ENCODE results near the gene RANBP10. TPM values are rescaled to one million over a fixed set of nuclear protein-coding genes. Genes with fewer than 3 reads are reported as not detected.

Gene RANBP10
- total RNA-seq, 1 experiment from 2014 or later = 13.4 TPM

DNA sequence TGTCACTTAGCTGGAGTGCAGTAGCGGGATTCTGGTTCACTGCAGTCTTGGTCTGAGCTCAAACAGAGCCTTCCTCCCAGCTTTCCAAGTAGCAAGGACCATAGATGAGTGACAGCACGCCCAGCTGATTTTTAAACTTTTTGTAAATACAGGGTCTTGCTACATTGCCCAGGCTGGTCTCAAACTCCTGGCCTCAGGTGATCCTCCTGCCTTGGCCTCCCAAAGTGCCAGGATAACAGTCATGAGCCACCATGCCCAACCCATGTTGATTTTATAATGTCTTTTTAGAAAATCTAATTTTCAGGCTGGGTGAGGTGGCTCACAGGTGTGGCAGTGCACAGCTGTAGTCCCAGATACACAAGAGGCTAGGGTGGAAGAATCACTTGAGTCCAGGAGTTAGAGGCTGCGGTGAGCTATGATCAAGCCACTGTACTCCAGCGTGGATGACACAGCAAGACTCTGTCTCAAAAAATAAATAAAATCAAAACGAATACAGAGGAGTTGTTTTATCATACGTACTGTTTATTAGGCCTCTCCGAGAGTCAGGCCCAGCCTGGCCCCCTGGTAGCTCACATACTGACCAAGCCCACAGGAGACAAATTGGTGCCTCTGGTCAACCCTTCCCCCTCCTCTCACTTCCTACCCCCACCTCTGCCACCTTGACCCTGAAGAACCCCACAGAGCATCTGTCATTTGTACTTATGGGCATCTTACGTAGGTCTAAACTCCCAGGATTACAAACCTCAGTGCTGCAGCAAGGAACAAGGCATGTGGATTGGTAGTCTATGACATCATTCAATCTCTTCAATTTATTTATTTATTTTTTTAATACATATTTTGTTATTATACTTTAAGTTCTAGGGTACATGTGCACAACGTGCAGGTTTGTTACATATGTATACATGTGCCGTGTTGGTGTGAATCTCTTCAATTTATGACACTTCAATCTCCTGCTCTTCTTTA, 126.1 kb downstream of the RANBP10 start:
- Histone ChIP-seq H3K36me3 (ENCODE audit: control insufficient read depth, insufficient read depth, low read length) (no peaks in the 10 kb centered on the region; the same call in 1 of the 2 replicates), H3K4me1 (ENCODE audit: control insufficient read depth, insufficient read depth, low read length) (no peaks in the 10 kb centered on the region), H3K9me3 (ENCODE audit: control insufficient read depth, insufficient read depth, low read depth, low read length) (no peaks in the 10 kb centered on the region), H3K4me3 (ENCODE audit: low read depth in 2 of 2, low read length in 2 of 2) (no peak overlapping the region), H3K27ac (ENCODE audit: low read length) (no peak overlapping the region), H3K27me3 (ENCODE audit: control insufficient read depth, insufficient read depth, low read length) (no peaks in the 10 kb centered on the region)
- BruUV-seq (replicated peaks) = no TSS peak
- CTCF ChIA-PET = interaction anchor here (0.7 kb wide), 1 partner anchor 203 kb away, joined by 3 read pairs; no protein-coding TSS in a partner anchor
- POLR2A ChIA-PET = no interaction called here
- ATAC-seq (no peak), DNase-seq (ENCODE audit: low read depth, low spot score) (no peak)
- in situ Hi-C loops (cut with HindIII; ENCODE audit: low pct_unique_long_range_greater_than_20kb, low sequenced_read_pairs) = no loop called here
- intact Hi-C loops (cut with micrococcal nuclease; ENCODE audit: unreplicated experiment) = loop anchor here (10.0 kb wide), 1 partner anchor 125 kb away; the partner anchor contains the start of genes RANBP10 and TSNAXIP1
- no peak for TF ChIP-seq SIN3A (IDR thresholded peaks at IDR 0.05; ENCODE audit: borderline replicate concordance, insufficient read depth, low read depth, low read length)
- no peak for TF ChIP-seq POLR2AphosphoS5 (IDR thresholded peaks at IDR 0.05; ENCODE audit: low read depth, low read length)

DNA sequence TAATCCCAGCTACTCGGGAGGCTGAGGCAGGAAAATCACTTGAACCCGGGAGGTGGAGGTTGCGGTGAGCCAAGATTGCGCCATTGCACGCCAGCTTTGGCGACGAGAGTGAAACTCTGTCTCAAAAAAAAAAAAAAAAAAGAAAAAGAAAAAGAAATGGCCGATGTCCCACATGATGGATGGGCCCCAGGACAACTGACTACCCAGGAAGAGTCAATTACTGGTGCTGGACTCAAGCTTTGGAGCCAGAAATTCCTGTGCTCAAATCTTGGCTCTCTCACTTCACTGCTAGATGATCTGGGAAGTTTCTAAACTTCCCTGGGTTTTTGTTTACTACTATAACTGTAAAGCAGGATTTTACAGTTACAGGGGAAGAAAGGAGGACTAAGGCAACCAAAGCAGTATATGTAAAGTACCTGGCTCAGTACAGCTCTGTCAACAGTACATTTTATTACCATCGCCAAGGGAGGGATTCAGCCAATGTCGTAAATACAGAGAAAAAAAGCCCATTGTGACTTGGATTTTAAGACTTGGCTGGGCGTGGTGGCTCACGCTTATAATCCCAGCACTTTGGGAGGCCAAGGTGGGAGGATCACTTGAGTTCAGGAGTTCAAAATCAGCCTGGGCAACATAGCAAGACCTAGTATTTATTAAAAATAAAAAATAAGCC, 127.9 kb downstream of the RANBP10 start:
- BruUV-seq (replicated peaks) = no TSS peak
- DNase-seq (ENCODE audit: low read depth, low spot score) (no peak), ATAC-seq (no peak)
- no peak overlapping the region for H3K4me3 ChIP-seq (ENCODE audit: low read depth in 2 of 2, low read length in 2 of 2)
- intact Hi-C loops (cut with micrococcal nuclease; ENCODE audit: unreplicated experiment) = loop anchor here (10.0 kb wide), 1 partner anchor 126 kb away; the partner anchor contains the start of genes RANBP10 and TSNAXIP1
- H3K4me1 ChIP-seq (ENCODE audit: control insufficient read depth, insufficient read depth, low read length) = no peaks in the 10 kb centered on the region
- H3K27me3 ChIP-seq (ENCODE audit: control insufficient read depth, insufficient read depth, low read length) = no peaks in the 10 kb centered on the region
- ChIA-PET POLR2A (no interaction called here), CTCF (no interaction called here)
- H3K27ac ChIP-seq (ENCODE audit: low read length) = no peak overlapping the region
- no peaks in the 10 kb centered on the region; the same call in 1 of the 2 replicates for H3K36me3 ChIP-seq (ENCODE audit: control insufficient read depth, insufficient read depth, low read length)
- TF ChIP-seq, protein P1, sequence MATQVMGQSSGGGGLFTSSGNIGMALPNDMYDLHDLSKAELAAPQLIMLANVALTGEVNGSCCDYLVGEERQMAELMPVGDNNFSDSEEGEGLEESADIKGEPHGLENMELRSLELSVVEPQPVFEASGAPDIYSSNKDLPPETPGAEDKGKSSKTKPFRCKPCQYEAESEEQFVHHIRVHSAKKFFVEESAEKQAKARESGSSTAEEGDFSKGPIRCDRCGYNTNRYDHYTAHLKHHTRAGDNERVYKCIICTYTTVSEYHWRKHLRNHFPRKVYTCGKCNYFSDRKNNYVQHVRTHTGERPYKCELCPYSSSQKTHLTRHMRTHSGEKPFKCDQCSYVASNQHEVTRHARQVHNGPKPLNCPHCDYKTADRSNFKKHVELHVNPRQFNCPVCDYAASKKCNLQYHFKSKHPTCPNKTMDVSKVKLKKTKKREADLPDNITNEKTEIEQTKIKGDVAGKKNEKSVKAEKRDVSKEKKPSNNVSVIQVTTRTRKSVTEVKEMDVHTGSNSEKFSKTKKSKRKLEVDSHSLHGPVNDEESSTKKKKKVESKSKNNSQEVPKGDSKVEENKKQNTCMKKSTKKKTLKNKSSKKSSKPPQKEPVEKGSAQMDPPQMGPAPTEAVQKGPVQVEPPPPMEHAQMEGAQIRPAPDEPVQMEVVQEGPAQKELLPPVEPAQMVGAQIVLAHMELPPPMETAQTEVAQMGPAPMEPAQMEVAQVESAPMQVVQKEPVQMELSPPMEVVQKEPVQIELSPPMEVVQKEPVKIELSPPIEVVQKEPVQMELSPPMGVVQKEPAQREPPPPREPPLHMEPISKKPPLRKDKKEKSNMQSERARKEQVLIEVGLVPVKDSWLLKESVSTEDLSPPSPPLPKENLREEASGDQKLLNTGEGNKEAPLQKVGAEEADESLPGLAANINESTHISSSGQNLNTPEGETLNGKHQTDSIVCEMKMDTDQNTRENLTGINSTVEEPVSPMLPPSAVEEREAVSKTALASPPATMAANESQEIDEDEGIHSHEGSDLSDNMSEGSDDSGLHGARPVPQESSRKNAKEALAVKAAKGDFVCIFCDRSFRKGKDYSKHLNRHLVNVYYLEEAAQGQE (IDR thresholded peaks at IDR 0.05; ENCODE audit: insufficient read depth in 1 of 2, low read depth in 2 of 2, low read length in 1 of 2) = no peak
- TF ChIP-seq TCF7L2 (IDR thresholded peaks at IDR 0.05; ENCODE audit: low read depth, low read length) (no peak), SIN3A (IDR thresholded peaks at IDR 0.05; ENCODE audit: borderline replicate concordance, insufficient read depth, low read depth, low read length) (no peak), POLR2AphosphoS5 (IDR thresholded peaks at IDR 0.05; ENCODE audit: low read depth, low read length) (no peak)
- TF ChIP-seq, protein P2, sequence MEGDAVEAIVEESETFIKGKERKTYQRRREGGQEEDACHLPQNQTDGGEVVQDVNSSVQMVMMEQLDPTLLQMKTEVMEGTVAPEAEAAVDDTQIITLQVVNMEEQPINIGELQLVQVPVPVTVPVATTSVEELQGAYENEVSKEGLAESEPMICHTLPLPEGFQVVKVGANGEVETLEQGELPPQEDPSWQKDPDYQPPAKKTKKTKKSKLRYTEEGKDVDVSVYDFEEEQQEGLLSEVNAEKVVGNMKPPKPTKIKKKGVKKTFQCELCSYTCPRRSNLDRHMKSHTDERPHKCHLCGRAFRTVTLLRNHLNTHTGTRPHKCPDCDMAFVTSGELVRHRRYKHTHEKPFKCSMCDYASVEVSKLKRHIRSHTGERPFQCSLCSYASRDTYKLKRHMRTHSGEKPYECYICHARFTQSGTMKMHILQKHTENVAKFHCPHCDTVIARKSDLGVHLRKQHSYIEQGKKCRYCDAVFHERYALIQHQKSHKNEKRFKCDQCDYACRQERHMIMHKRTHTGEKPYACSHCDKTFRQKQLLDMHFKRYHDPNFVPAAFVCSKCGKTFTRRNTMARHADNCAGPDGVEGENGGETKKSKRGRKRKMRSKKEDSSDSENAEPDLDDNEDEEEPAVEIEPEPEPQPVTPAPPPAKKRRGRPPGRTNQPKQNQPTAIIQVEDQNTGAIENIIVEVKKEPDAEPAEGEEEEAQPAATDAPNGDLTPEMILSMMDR (IDR thresholded peaks at IDR 0.05) = no peak
- no peaks in the 10 kb centered on the region for H3K9me3 ChIP-seq (ENCODE audit: control insufficient read depth, insufficient read depth, low read depth, low read length)
- in situ Hi-C loops (cut with HindIII; ENCODE audit: low pct_unique_long_range_greater_than_20kb, low sequenced_read_pairs) = no loop called here
